A204.1 (cell line): ENCODE data around the gene POMT2.
"Not testable (repeated sequence)": the region's sequence is repeated elsewhere in the genome, so short reads cannot be mapped to it uniquely, and the experiment has no call there.

Experiments used
- FAIRE-seq: peaks from 2 replicates; lab custom pipeline; 2012; peaks lifted over from hg19 to GRCh38; lab: Jason Lieb, UNC

Gene POMT2

GRCh38 chr14:77324289-77324688, 3.6 kb upstream of the POMT2 start:
- no peak for FAIRE-seq

- FAIRE-seq, result no peak
Observed at GRCh38 chr14:77323571-77323970, 2.9 kb upstream of the POMT2 start.

GRCh38 chr14:77322951-77323350, 2.3 kb upstream of the POMT2 start:
- no peak for FAIRE-seq

- no peak for FAIRE-seq
Observed at GRCh38 chr14:77322250-77322902, 1.7 kb upstream of the POMT2 start.

- FAIRE-seq, result no peak
Observed at GRCh38 chr14:77319422-77319821, 1.3 kb downstream of the POMT2 start.

- not testable (repeated sequence) for FAIRE-seq
Observed at GRCh38 chr14:77318756-77319155, 1.9 kb downstream of the POMT2 start.

GRCh38 chr14:77318006-77318553, 2.6 kb downstream of the POMT2 start:
- no peak for FAIRE-seq

- FAIRE-seq, result no peak
Observed at GRCh38 chr14:77316872-77317301, 3.8 kb downstream of the POMT2 start.

- no peak for FAIRE-seq
Observed at GRCh38 chr14:77316195-77316505, 4.5 kb downstream of the POMT2 start.

GRCh38 chr14:77314539-77315457, 5.9 kb downstream of the POMT2 start:
- FAIRE-seq, result no peak

- FAIRE-seq, result no peak
Observed at GRCh38 chr14:77314043-77314442, 6.6 kb downstream of the POMT2 start.

GRCh38 chr14:77313371-77313770, 7.3 kb downstream of the POMT2 start:
- no peak for FAIRE-seq

- FAIRE-seq, result no peak
Observed at GRCh38 chr14:77311217-77311616, 9.5 kb downstream of the POMT2 start.

- FAIRE-seq, result no peak
Observed at GRCh38 chr14:77310026-77310425, 10.7 kb downstream of the POMT2 start.

- FAIRE-seq, result no peak
Observed at GRCh38 chr14:77309131-77309530, 11.6 kb downstream of the POMT2 start.

GRCh38 chr14:77306851-77307496, 13.7 kb downstream of the POMT2 start:
- FAIRE-seq, result no peak

GRCh38 chr14:77306416-77306815, 14.3 kb downstream of the POMT2 start:
- FAIRE-seq, result no peak

GRCh38 chr14:77305696-77306095, 15.0 kb downstream of the POMT2 start:
- no peak for FAIRE-seq

GRCh38 chr14:77303417-77304156, 17.1 kb downstream of the POMT2 start:
- no peak for FAIRE-seq

- FAIRE-seq, result no peak
Observed at GRCh38 chr14:77302926-77303325, 17.8 kb downstream of the POMT2 start.

GRCh38 chr14:77301103-77301502, 19.6 kb downstream of the POMT2 start:
- FAIRE-seq, result no peak

GRCh38 chr14:77299771-77300170, 20.9 kb downstream of the POMT2 start:
- no peak for FAIRE-seq
